ENCODE data around the gene SGCD.

Gene SGCD

DNA sequence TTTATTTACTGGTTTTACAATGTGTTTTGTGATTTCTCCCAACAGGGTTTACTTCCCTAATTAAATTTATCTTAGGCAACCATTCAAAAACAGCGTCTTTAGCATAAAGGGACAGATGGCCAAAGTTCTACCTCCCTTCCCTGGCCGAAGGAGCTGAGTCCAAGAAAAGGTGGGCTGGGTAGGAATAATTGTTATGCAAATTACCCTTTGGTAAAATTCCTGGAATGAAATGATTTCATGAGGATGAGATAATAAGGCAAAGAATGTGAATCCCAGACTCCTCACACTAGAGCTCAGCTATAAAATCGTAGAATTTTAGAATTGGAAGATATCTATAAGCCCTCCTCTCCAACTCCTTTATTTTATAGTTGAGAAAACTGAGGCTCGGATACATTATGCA, 119.6 kb downstream of the SGCD start:
- Histone ChIP-seq H3K4me1 (ENCODE audit: control insufficient read depth, insufficient read depth, low read length) (no peaks in the 10 kb centered on the region), H3K27me3 (ENCODE audit: control insufficient read depth, insufficient read depth, low read length) (no peaks in the 10 kb centered on the region), H3K36me3 (ENCODE audit: control insufficient read depth, insufficient read depth, low read length) (no peaks in the 10 kb centered on the region), H3K9ac (ENCODE audit: low read length) (no peak overlapping the region), H3K4me3 (ENCODE audit: low read length) (no peak overlapping the region), H3K27ac (ENCODE audit: low read depth, low read length) (no peak overlapping the region)

DNA sequence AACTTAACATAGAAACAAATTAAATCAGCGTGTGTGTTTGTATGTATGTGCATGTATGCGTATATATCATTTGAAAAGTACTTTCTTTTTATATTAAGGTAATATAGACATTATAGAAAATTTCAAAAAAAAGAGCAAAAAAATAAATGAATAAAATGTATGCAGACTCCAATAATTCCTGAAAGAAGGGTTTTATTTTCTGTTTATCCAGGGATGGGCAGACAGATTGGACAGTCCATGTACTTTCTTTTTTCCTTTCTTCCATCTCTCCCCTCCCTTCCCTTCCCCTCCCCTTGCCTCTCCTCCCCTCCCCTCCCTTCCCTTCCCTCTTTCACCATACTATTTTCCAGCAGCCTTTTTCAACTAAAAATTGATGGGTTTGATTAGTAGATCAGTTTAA, 123.8 kb downstream of the SGCD start:
- Histone ChIP-seq H3K27me3 (ENCODE audit: control insufficient read depth, insufficient read depth, low read length) (no peaks in the 10 kb centered on the region), H3K9ac (ENCODE audit: low read length) (no peak overlapping the region), H3K4me1 (ENCODE audit: control insufficient read depth, insufficient read depth, low read length) (no peaks in the 10 kb centered on the region)

GRCh38 chr5:156451505-156451904, 124.5 kb downstream of the SGCD start:
- no peak overlapping the region for H3K27ac ChIP-seq (ENCODE audit: low read depth, low read length)
- no peaks in the 10 kb centered on the region for H3K4me1 ChIP-seq (ENCODE audit: control insufficient read depth, insufficient read depth, low read length)
- no peak overlapping the region for H3K4me3 ChIP-seq (ENCODE audit: low read length)
- no peaks in the 10 kb centered on the region for H3K36me3 ChIP-seq (ENCODE audit: control insufficient read depth, insufficient read depth, low read length)
- H3K9ac ChIP-seq (ENCODE audit: low read length): no peak overlapping the region
- H3K27me3 ChIP-seq (ENCODE audit: control insufficient read depth, insufficient read depth, low read length): no peaks in the 10 kb centered on the region

More for the DNA sequence above, 123.8 kb downstream of the SGCD start:
- Histone ChIP-seq H3K27ac (ENCODE audit: low read depth, low read length) (no peak overlapping the region), H3K36me3 (ENCODE audit: control insufficient read depth, insufficient read depth, low read length) (no peaks in the 10 kb centered on the region), H3K4me3 (ENCODE audit: low read length) (no peak overlapping the region)

DNA sequence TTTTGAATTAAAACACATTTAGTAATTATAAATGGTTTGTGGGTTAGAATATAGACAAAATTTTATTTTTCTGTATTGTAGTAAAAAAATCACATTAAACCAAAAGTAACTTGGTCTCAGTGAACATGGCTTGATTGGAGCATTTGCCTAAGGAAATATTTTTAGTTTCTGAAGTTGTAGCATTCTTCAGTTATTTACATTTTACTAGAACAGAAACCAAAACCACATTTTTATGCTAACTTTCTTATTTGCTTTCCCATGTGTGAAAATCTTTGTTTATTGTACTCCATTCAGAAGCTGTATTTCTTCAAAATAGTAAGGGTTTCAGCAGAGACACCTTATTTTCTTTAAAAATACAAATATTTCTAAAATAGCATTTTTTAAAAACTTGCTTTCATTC, 129.9 kb downstream of the SGCD start:
- no peaks in the 10 kb centered on the region for H3K4me1 ChIP-seq (ENCODE audit: control insufficient read depth, insufficient read depth, low read length)
- H3K27me3 ChIP-seq (ENCODE audit: control insufficient read depth, insufficient read depth, low read length): no peaks in the 10 kb centered on the region
- no peak overlapping the region for H3K9ac ChIP-seq (ENCODE audit: low read length)
- no peak overlapping the region for H3K27ac ChIP-seq (ENCODE audit: low read depth, low read length)
- H3K36me3 ChIP-seq (ENCODE audit: control insufficient read depth, insufficient read depth, low read length): no peaks in the 10 kb centered on the region
- no peak overlapping the region for H3K4me3 ChIP-seq (ENCODE audit: low read length)

DNA sequence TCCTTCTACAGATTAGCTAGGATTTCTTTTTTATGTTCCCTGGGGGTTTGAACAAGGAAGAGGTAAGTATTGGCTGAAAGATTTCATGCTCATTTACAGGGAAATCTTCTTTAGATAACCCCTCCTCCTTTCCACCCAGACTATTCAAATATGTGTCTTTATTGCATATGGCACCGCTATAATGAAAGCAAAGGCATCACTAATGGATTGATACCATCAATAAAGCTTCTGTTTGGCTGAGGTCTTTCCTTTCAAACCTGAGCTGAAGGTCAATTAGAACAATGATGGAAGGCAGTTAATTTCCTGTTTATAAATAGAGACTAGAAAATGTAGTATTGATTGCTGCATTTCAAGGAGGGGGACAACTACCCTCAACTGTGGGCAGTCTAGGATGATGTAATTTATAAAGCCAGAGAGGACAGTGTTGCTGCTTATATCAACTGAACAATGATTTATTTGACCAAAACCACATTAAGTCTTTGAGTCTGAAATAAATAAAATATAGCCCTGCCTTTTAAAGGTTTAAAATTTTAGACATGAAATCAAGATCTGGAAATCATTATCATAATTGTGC, 132.9 kb downstream of the SGCD start:
- no peak overlapping the region for H3K9ac ChIP-seq (ENCODE audit: low read length)
- H3K27ac ChIP-seq (ENCODE audit: low read depth, low read length): peak overlapping the region; percentile 30
- no peaks in the 10 kb centered on the region for H3K4me1 ChIP-seq (ENCODE audit: control insufficient read depth, insufficient read depth, low read length)
- no peak overlapping the region for H3K4me3 ChIP-seq (ENCODE audit: low read length)
- no peaks in the 10 kb centered on the region for H3K36me3 ChIP-seq (ENCODE audit: control insufficient read depth, insufficient read depth, low read length)
- no peaks in the 10 kb centered on the region for H3K27me3 ChIP-seq (ENCODE audit: control insufficient read depth, insufficient read depth, low read length)

- Histone ChIP-seq H3K4me1 (ENCODE audit: control insufficient read depth, insufficient read depth, low read length) (no peaks in the 10 kb centered on the region), H3K9ac (ENCODE audit: low read length) (no peak overlapping the region), H3K27ac (ENCODE audit: low read depth, low read length) (peak overlapping the region; percentile 30), H3K4me3 (ENCODE audit: low read length) (no peak overlapping the region), H3K27me3 (ENCODE audit: control insufficient read depth, insufficient read depth, low read length) (no peaks in the 10 kb centered on the region), H3K36me3 (ENCODE audit: control insufficient read depth, insufficient read depth, low read length) (no peaks in the 10 kb centered on the region)
Observed at GRCh38 chr5:156460471-156460870, 133.5 kb downstream of the SGCD start.

DNA sequence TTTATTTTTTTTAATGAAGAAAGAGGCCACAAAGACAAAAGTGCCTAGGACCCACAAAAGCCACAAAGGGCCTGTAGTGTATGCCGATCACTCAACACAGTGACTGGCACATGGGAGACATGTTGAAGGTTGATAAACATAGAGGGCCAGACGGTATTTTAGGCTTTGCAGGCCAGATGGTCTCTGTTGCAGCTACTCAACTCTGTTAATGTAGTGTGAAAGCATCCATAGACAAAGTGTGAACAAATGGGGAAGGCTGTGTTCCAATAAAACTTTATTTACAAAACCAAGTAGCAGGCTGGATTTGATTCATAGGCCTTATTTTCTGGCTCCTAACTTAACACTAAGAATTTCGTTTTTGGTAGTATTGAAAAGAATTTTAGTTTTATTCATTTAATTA, 139.9 kb downstream of the SGCD start:
- Histone ChIP-seq H3K4me1 (ENCODE audit: control insufficient read depth, insufficient read depth, low read length) (no peaks in the 10 kb centered on the region), H3K27ac (ENCODE audit: low read depth, low read length) (no peak overlapping the region), H3K9ac (ENCODE audit: low read length) (no peak overlapping the region), H3K27me3 (ENCODE audit: control insufficient read depth, insufficient read depth, low read length) (no peaks in the 10 kb centered on the region), H3K36me3 (ENCODE audit: control insufficient read depth, insufficient read depth, low read length) (no peaks in the 10 kb centered on the region), H3K4me3 (ENCODE audit: low read length) (no peak overlapping the region)

DNA sequence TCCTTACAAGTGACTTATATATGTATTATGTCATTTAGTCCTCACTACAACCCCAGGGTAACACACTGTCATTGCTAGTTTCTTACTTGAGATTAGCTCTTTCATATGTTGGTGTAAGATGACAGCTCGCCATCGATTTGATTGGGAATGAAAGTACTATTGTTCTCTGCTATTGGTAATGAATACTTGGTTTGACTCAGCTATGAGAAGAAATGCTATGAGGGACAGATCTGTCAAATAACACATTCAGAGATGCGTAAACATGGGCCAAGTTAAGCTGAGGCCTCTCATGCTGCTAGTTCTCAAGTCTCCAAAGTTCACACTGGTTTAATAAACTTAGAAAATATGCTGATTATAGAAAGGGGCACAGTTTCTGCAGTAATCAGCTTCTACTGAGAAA, 142.7 kb downstream of the SGCD start:
- Histone ChIP-seq H3K9ac (ENCODE audit: low read length) (no peak overlapping the region), H3K27me3 (ENCODE audit: control insufficient read depth, insufficient read depth, low read length) (no peaks in the 10 kb centered on the region), H3K36me3 (ENCODE audit: control insufficient read depth, insufficient read depth, low read length) (no peaks in the 10 kb centered on the region), H3K4me1 (ENCODE audit: control insufficient read depth, insufficient read depth, low read length) (peaks cover 7% of the 10 kb centered on the region), H3K4me3 (ENCODE audit: low read length) (no peak overlapping the region), H3K27ac (ENCODE audit: low read depth, low read length) (no peak overlapping the region)

GRCh38 chr5:156471893-156472292, 144.9 kb downstream of the SGCD start:
- Histone ChIP-seq H3K4me3 (ENCODE audit: low read length) (no peak overlapping the region), H3K27ac (ENCODE audit: low read depth, low read length) (no peak overlapping the region), H3K27me3 (ENCODE audit: control insufficient read depth, insufficient read depth, low read length) (no peaks in the 10 kb centered on the region), H3K4me1 (ENCODE audit: control insufficient read depth, insufficient read depth, low read length) (peaks cover 20% of the 10 kb centered on the region), H3K9ac (ENCODE audit: low read length) (no peak overlapping the region), H3K36me3 (ENCODE audit: control insufficient read depth, insufficient read depth, low read length) (no peaks in the 10 kb centered on the region)

GRCh38 chr5:156473269-156473908, 146.4 kb downstream of the SGCD start:
- Histone ChIP-seq H3K4me3 (ENCODE audit: low read length) (no peak overlapping the region), H3K36me3 (ENCODE audit: control insufficient read depth, insufficient read depth, low read length) (no peaks in the 10 kb centered on the region), H3K9ac (ENCODE audit: low read length) (no peak overlapping the region), H3K27ac (ENCODE audit: low read depth, low read length) (peak overlapping the region; percentile 38), H3K4me1 (ENCODE audit: control insufficient read depth, insufficient read depth, low read length) (peaks cover 22% of the 10 kb centered on the region), H3K27me3 (ENCODE audit: control insufficient read depth, insufficient read depth, low read length) (no peaks in the 10 kb centered on the region)

GRCh38 chr5:156474251-156474650, 147.3 kb downstream of the SGCD start:
- no peaks in the 10 kb centered on the region for H3K36me3 ChIP-seq (ENCODE audit: control insufficient read depth, insufficient read depth, low read length)
- peaks cover 22% of the 10 kb centered on the region for H3K4me1 ChIP-seq (ENCODE audit: control insufficient read depth, insufficient read depth, low read length)
- H3K27me3 ChIP-seq (ENCODE audit: control insufficient read depth, insufficient read depth, low read length): no peaks in the 10 kb centered on the region
- peak overlapping the region; percentile 2 for H3K27ac ChIP-seq (ENCODE audit: low read depth, low read length)
- no peak overlapping the region for H3K4me3 ChIP-seq (ENCODE audit: low read length)
- H3K9ac ChIP-seq (ENCODE audit: low read length): no peak overlapping the region

GRCh38 chr5:156475182-156476157, 148.5 kb downstream of the SGCD start:
- Histone ChIP-seq H3K27ac (ENCODE audit: low read depth, low read length) (peak overlapping the region; percentile 47), H3K36me3 (ENCODE audit: control insufficient read depth, insufficient read depth, low read length) (no peaks in the 10 kb centered on the region), H3K27me3 (ENCODE audit: control insufficient read depth, insufficient read depth, low read length) (no peaks in the 10 kb centered on the region), H3K4me1 (ENCODE audit: control insufficient read depth, insufficient read depth, low read length) (peaks cover 22% of the 10 kb centered on the region), H3K9ac (ENCODE audit: low read length) (no peak overlapping the region), H3K4me3 (ENCODE audit: low read length) (no peak overlapping the region)

Data from rectal smooth muscle tissue (tissue), 1 donor.